GM19395 (cell line): Measurements from ENCODE around the gene PAGE1.
A peak's percentile ranks its signal among the peaks of the same experiment; 100 is the strongest.
"Not testable (repeated sequence)": the region's sequence is repeated elsewhere in the genome, so short reads cannot be mapped to it uniquely, and the experiment has no call there.

Experiments
- ATAC-seq: cut with Tn5 transposase; IDR thresholded peaks from one replicate; pipeline ENCODE4 v1.9.1; 2021; ENCODE audit warnings: mild to moderate bottlenecking, moderate library complexity; ENCODE audit not compliant: unreplicated experiment

PAGE1 gene

GRCh38 chrX:49695276-49696180, at the start of gene PAGE1:
TSS of gene PAGE1 (minus strand) at chrX:49695984. CDS start at chrX:49694770, 1,214 bp downstream.
- ATAC-seq = no peak

GRCh38 chrX:49741501-49741900, 45.7 kb upstream of the PAGE1 start:
- not testable (repeated sequence) for ATAC-seq

- no peak for ATAC-seq
Observed at GRCh38 chrX:49727847-49728246, 32.1 kb upstream of the PAGE1 start.

GRCh38 chrX:49726966-49727365, 31.2 kb upstream of the PAGE1 start:
- no peak for ATAC-seq

GRCh38 chrX:49725923-49726904, 30.4 kb upstream of the PAGE1 start:
- ATAC-seq = no peak

DNA sequence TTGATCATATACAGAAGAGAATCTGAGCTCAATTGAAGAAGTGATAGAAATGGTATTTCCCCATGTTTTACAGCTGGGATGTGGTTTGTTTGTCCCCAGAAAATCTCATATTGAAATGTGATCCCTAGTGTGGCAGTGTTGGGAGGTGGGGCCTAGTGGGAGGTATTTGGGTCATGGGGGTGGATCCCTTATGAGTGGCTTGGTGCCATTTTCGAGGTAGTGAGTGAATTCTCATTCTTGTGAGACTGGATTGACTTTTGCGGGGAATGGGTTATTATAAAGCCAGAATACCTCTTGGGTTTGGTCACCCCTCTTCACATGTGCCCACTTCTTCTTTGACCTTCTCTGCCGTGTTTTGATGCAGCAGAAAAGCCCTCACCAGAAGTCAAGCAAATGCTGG, 29.6 kb upstream of the PAGE1 start:
- no peak for ATAC-seq

DNA sequence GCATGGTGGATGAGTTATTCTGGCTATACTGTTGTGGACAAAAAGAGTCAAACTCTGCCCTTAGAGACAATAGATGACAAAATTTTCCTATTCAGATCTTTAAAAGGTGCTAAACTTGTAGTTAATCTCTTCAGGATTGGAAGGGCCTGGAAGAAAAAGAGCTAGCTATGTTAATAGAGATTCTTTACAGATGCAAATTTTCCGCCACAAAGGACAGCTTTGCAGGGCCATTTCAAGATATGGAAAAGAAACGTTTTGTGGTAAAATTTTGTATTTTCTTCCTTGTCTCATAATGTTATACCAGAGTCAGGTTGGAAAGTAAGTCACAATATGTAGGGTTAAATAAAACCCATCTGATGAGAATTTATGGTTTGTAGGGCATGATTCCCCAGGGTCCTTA, 24.3 kb upstream of the PAGE1 start:
- not testable (repeated sequence) for ATAC-seq

GRCh38 chrX:49712577-49712976, 16.8 kb upstream of the PAGE1 start:
- no peak for ATAC-seq

- ATAC-seq = no peak
Observed at GRCh38 chrX:49710744-49711319, 15.0 kb upstream of the PAGE1 start.

GRCh38 chrX:49704691-49705404, 9.1 kb upstream of the PAGE1 start:
- ATAC-seq = no peak

DNA sequence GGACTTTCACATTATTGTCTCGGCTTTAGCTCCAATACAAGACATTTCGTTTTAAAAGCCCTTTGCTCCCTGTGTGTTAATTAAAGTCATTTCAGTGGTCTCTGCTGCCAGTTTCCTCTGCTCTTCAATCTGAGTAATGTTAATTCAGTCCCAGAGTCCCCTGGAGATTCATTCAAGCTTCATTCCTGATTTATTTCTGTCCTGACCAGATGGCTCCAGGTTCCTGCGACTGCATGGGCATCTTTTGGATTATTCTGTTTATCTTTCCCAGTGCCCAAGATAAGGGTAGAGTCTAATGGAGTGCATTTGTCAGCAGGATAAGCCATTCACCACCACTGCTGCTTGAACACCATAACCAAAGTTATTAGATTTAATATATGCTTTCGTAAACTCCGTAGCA, 6.1 kb upstream of the PAGE1 start:
- no peak for ATAC-seq

DNA sequence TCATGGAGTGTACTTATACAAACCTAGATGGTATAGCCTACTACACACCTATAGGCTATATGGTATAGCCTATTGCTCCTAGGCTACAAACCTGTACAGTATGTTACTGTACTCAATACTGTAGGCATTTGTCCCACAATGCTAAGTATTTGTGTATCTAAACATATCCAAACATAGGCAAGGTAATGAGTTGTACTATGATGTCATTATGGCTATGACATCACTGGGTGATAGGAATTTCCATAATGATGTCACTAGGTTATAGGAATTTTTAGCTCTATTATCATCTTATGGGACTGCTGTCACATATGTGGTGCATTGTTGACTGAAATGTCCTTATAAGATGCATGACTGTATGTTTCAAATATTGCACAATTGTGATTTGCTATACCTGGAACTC, 5.5 kb upstream of the PAGE1 start:
- ATAC-seq = no peak

GRCh38 chrX:49675075-49675719, 20.6 kb downstream of the PAGE1 start:
- ATAC-seq = no peak

GRCh38 chrX:49673394-49673793, 22.4 kb downstream of the PAGE1 start:
- ATAC-seq = no peak

- no peak for ATAC-seq
Observed at GRCh38 chrX:49664824-49665223, 31.0 kb downstream of the PAGE1 start.

- ATAC-seq = no peak
Observed at GRCh38 chrX:49661881-49662280, 33.9 kb downstream of the PAGE1 start.

- no peak for ATAC-seq
Observed at GRCh38 chrX:49659771-49660170, 36.0 kb downstream of the PAGE1 start.

GRCh38 chrX:49656533-49656932, 39.3 kb downstream of the PAGE1 start:
- ATAC-seq = peak; percentile 73

- no peak for ATAC-seq
Observed at GRCh38 chrX:49644991-49645637, 50.7 kb downstream of the PAGE1 start.
